Activated naive CD4-positive, alpha-beta T cell treated with anti-CD3 and anti-CD28 coated beads, Interleukin-2, amount 50 U/mL, for 24 hours (primary cell): Measurements from ENCODE around the gene DPP6.
"Not testable (repeated sequence)": the region's sequence is repeated elsewhere in the genome, so short reads cannot be mapped to it uniquely, and the experiment has no call there.

Experiments
- H3K27ac Mint-ChIP-seq: one replicate; pipeline ENCODE4 v1.8.0; 2021; ENCODE audit warnings: mild to moderate bottlenecking, mixed read lengths
- H3K27me3 Mint-ChIP-seq: one replicate; pipeline ENCODE4 v1.8.0; 2021; ENCODE audit warnings: mixed read lengths
- H3K36me3 Mint-ChIP-seq: one replicate; pipeline ENCODE4 v1.8.0; 2021; ENCODE audit warnings: mixed read lengths
- H3K4me1 Mint-ChIP-seq: one replicate; pipeline ENCODE4 v1.8.0; 2021; ENCODE audit warnings: mixed read lengths
- H3K4me3 Mint-ChIP-seq: one replicate; pipeline ENCODE4 v1.8.0; 2021; ENCODE audit warnings: mild to moderate bottlenecking, mixed read lengths
- H3K9me3 Mint-ChIP-seq: one replicate; pipeline ENCODE4 v1.8.0; 2021; ENCODE audit warnings: mixed read lengths

The DPP6 gene

DNA sequence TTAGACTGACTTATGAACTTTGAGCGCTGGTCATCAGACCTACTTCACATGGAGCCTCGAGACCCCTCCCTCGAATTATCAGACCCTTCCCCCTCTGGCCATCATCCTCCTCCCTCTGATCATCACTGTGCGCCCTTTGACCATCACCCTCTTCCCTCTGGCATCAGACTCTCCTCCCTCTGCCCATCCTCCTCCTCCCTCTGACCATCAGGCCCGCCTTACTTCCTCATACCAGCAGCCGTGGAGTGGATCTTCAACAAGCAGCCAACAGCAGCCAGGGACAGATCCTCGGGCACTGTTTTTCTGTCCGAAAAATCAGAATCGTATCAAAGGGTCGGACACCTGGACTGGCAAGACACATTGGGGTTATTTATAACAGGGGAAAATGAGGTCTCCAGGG is 70.5 kb downstream of the DPP6 start:
- not testable (repeated sequence) for H3K4me1 Mint-ChIP-seq, H3K27me3 Mint-ChIP-seq, H3K9me3 Mint-ChIP-seq, H3K27ac Mint-ChIP-seq, H3K4me3 Mint-ChIP-seq, H3K36me3 Mint-ChIP-seq

DNA sequence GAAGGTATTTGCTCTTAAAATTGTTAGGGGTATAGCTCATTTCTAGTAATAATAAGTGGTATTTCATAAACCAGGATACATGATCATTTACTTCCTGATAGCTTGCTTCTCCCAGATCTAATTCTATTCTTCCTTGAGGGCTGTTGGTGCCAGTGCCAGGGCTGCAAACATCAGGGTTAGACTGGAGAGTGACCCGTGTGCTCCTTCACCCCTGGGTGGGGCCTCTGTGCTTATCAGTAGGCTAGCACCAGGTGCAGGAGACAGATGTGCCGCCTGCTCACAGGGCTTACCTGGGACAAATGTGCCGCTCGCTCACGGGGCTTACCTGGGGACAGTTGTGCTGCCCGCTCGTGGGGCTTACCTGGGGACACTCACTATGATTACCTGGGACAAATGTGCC is 71.2 kb downstream of the DPP6 start:
- not testable (repeated sequence) for H3K4me1 Mint-ChIP-seq, H3K27ac Mint-ChIP-seq, H3K4me3 Mint-ChIP-seq, H3K27me3 Mint-ChIP-seq, H3K9me3 Mint-ChIP-seq, H3K36me3 Mint-ChIP-seq

DNA sequence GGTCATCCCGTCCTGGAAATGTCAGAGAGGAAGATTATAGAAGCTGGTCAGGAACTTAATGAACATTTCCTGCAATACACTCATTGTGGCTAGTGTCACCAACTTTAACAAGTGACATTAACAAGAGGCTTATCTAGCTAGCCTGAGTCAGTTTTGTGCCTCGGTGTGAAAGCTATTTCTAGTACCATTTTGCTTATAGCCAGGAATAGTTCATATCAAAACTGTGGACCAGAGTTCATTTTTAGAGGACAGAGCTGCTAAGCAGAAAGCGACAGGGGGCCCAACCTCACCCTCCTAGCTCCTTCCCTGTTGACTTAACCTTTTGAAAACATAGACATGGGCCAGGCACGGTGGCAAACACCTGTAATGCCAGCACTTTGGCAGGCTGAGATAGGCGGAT is 76.9 kb downstream of the DPP6 start:
- H3K4me3 Mint-ChIP-seq, H3K27ac Mint-ChIP-seq, H3K36me3 Mint-ChIP-seq, H3K9me3 Mint-ChIP-seq, H3K27me3 Mint-ChIP-seq, H3K4me1 Mint-ChIP-seq: not testable (repeated sequence)

DNA sequence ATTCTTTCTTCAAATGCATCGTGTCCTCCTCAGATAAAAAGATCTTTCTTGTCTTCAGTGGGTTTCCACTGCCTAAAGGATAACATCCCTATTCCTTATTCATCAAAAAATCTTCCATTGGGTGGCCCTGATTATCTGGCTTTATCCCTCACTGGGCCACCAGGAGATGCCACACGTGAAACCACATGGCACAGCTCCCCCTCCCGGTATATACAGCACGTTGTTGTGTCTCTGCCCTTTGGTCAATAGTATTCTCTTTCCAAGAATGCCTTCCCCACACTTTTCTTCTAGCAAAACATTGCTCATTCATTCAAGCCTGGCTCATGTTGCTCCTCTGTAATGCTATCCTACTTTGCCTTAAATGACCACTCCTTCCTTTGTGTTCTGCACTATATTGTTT is 80.4 kb downstream of the DPP6 start:
- H3K27ac Mint-ChIP-seq, H3K36me3 Mint-ChIP-seq, H3K4me1 Mint-ChIP-seq, H3K27me3 Mint-ChIP-seq, H3K9me3 Mint-ChIP-seq, H3K4me3 Mint-ChIP-seq: not testable (repeated sequence)

DNA sequence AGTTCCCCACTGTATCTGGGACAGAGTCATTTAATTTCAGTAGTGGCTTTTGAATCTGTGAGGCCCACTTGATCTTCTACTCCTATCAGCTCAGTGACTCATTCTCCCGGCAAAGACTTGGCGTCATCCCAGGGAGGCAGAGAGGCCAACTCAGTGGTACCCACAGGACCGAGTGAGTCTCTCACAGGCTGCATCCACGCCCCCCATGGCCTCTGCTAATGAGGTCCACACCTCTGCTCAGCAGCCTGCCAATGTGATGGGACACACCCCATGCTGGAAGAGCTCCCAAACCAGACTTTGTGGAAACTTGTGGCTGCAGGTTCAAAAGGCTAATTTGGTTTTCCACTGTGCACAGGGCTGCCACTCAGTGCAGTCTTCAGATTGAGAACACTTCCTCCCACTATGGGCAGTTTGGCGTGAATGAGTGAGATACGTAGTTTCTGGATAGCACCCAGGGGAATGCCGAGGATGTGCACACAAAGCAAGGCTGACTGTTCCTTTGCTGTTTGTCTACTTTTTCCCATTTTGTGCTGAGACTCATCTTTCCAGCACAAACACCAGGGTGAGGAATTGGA is 81.6 kb downstream of the DPP6 start:
- not testable (repeated sequence) for H3K9me3 Mint-ChIP-seq, H3K27ac Mint-ChIP-seq, H3K36me3 Mint-ChIP-seq, H3K4me1 Mint-ChIP-seq, H3K27me3 Mint-ChIP-seq, H3K4me3 Mint-ChIP-seq

DNA sequence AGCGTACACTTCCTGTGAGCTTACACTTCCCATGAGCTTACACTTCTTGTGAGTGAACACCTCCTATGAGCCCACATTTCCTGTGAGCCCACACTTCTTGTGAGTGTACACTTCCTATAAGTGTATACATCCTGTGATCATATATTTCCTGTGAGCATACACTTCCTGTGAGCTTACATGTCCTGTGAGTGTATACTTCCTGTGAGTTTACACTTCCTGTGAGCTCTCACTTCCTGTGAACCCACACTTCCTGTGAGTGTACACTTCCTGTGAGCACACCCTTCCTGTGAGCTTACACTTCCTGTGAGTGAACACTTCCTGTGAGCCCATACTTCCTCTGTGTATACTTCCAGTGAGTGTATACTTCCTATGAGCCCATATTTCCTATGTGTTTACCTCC is 82.5 kb downstream of the DPP6 start:
- H3K9me3 Mint-ChIP-seq, H3K27ac Mint-ChIP-seq, H3K4me3 Mint-ChIP-seq, H3K36me3 Mint-ChIP-seq, H3K4me1 Mint-ChIP-seq, H3K27me3 Mint-ChIP-seq: not testable (repeated sequence)

DNA sequence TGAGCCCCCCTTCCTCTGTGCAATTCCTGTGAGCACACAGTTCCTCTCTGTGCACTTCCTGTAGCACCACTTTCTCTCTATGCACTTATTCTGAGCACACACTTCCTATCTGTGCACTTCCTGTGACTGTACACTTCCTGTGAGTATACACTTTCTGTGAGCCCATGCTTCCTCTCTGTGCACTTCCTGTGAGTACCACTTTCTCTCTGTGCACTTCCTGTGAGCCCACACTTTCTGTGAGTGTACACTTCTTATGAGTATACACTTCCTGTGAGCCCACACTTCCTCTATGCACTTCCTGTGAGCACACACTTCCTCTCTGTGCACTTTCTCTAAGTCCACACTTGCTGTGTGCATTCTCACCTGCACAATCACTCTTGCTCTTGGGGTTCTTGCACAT is 83.4 kb downstream of the DPP6 start:
- H3K27ac Mint-ChIP-seq, H3K27me3 Mint-ChIP-seq, H3K4me3 Mint-ChIP-seq, H3K36me3 Mint-ChIP-seq, H3K9me3 Mint-ChIP-seq, H3K4me1 Mint-ChIP-seq: not testable (repeated sequence)

DNA sequence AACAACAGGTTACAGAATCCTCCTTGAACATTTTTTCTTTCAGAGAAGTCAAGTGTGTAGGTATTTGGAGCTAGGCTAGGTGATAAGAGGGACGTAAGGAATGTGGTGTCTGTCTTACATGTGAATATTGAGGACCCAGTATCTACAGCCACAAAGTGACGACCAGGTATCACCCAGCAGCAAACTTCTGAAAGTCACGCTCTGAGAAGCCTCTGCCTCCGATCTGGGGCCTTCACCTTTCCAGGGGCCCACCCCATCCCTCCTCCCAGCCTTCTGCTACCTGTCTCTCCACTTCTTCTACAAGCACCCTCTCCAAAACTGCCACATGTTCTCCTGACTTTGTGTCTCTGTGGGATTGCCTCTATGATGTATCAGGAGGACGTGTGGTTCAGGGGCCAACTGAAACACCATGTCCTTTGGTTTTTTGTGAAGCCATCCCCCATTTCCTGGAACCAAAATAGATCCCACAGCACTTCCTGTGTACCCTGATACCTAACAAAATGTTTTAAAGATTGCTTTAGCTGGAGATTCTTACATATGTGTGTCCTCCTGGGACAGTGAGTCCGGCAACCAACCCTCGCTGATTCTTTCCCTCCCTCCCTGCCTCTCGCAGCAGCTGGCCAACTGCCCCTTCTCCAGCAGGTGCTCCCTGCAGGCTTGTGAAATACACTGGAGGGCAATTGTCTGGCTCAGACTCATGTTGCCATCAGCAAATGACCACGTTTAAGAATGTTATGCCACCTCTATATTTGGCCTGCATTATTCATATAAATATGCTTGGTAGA is 93.9 kb downstream of the DPP6 start:
- not testable (repeated sequence) for H3K27me3 Mint-ChIP-seq, H3K9me3 Mint-ChIP-seq, H3K4me1 Mint-ChIP-seq, H3K36me3 Mint-ChIP-seq, H3K27ac Mint-ChIP-seq, H3K4me3 Mint-ChIP-seq

DNA sequence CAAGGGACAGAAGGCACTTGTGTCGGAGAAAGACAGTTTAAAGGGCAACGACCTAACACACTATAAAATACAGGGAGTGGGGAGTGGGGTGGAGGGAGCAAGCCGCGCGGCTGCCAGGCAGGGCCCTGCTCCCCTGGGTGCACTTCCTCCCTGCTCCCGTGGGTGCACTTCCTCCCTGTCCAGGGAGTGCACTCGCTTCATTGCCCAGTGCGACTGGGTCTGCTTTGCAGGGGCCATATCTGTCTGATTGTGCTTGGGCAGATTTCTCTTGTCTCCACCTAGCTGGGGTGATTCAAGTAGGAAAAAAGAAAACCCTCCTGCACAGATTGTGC is 94.5 kb downstream of the DPP6 start:
- H3K4me3 Mint-ChIP-seq, H3K27ac Mint-ChIP-seq, H3K36me3 Mint-ChIP-seq, H3K27me3 Mint-ChIP-seq, H3K9me3 Mint-ChIP-seq, H3K4me1 Mint-ChIP-seq: not testable (repeated sequence)

DNA sequence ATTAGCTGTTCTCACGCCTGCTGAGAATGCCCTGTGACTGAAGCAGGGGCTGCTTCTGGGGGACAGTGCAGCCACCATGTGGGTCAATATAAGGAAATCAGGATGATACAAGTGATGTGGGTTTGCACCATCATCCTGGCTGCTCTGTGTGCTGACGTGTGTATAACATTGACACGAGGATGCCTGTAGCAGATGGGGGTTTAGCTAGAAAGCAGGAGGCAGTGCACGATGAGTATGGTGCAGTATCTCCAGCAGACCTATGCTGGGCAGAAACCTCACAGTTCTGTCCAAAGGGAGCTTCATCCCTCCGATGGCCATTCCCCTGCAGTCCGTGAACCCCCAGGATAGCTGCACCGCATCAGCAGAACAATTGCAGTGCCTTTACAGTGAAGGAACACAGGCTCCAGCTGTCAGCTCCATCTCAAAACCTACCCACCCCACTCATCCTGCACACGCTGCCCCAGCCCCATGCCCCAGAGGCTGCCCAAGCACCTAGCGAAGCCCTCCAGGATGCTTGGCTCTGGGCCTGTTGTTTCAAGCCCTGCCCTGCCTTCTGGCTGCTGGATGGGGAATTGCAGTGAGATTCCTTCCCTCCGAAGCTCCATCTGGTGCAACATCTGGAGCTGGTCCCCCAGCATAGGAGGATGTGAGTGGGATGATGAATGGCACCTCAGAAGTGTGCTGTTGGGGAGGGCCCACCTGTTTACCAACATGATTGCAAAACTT is 96.8 kb downstream of the DPP6 start:
- H3K36me3 Mint-ChIP-seq, H3K4me1 Mint-ChIP-seq, H3K4me3 Mint-ChIP-seq, H3K27ac Mint-ChIP-seq, H3K27me3 Mint-ChIP-seq, H3K9me3 Mint-ChIP-seq: not testable (repeated sequence)

DNA sequence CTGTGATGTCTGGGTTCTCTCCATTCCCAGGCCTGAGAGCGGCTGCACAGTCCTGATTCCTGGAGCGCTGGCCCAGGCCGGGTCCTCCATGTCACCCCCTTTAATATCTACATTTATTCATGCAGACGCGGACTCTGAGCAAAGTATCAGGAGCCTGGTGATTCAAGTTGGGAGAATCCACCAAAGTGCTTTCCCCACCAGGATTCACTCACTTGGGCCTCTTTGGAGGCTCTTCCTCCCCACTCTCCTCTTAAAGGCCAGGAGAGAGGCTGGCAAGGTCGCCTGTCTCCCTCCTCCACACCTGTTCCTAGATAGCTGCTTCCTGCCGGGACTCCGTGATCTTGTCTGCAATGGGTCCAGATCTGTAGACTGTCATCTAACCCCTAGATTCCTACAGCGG is 98.5 kb downstream of the DPP6 start:
- H3K27me3 Mint-ChIP-seq, H3K9me3 Mint-ChIP-seq: not testable (repeated sequence)

DNA sequence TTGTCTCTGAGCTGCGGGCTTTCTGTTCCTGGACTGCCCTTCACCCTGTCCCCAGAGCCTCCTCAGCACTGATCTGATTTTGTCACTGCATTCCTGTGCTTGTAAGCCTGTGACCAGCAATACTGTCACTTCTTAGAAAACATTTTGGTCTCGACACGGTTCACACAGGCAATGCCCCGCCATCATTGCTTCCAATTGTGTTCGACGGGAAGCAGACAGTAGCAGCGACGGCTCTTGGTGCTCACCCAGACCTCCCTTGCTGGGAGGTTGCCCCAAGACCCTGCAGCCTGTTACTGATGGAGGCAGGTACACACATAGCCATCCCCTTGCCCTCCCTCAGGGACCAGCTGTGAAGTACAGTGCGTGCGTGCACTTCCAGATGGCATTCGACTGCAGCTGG is 99.1 kb downstream of the DPP6 start:
- not testable (repeated sequence) for H3K4me1 Mint-ChIP-seq, H3K27me3 Mint-ChIP-seq, H3K27ac Mint-ChIP-seq, H3K36me3 Mint-ChIP-seq, H3K9me3 Mint-ChIP-seq, H3K4me3 Mint-ChIP-seq

More for the DNA sequence above, 98.5 kb downstream of the DPP6 start:
- H3K27ac Mint-ChIP-seq, H3K36me3 Mint-ChIP-seq, H3K4me1 Mint-ChIP-seq, H3K4me3 Mint-ChIP-seq: not testable (repeated sequence)

DNA sequence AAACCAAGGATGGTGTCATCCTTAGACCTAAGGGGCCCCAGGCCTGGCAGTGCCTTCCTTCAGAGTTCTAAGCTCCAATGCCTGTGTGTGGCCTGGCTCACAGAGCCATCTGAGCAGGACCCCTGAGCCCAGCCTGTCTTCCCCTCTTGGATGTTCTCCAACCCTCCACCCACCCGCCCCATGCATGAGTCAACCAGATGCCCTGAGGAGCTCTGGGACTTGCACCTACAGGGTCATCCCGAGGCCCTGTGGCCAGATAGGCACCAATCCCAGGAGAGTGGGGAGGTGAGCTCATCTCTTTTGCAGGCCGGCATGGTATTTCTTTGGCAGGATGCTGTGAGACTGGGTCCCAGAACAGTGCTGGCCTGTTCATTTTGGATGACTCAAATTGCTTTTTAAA is 103.7 kb downstream of the DPP6 start:
- not testable (repeated sequence) for H3K4me3 Mint-ChIP-seq, H3K4me1 Mint-ChIP-seq, H3K27me3 Mint-ChIP-seq, H3K27ac Mint-ChIP-seq, H3K9me3 Mint-ChIP-seq, H3K36me3 Mint-ChIP-seq

DNA sequence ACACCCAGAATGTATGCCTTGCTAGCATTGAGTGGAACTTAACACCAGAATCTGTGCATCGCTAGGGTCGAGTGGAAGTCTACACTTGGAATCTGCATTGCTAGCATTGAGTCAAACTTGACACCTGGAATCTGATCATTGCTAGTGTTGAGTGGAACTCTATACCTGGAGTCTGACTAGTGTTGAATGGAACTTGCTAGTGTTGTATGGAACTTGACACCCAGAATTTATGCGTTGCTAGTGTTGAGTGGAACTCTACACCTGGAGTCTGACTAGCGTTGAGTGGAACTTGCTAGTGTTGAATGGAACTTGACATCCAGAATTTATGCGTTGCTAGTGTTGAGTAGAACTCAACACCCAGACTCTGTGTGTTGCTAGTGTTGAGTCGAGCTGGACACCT is 110.7 kb downstream of the DPP6 start:
- H3K27ac Mint-ChIP-seq, H3K4me3 Mint-ChIP-seq: not testable (repeated sequence)

DNA sequence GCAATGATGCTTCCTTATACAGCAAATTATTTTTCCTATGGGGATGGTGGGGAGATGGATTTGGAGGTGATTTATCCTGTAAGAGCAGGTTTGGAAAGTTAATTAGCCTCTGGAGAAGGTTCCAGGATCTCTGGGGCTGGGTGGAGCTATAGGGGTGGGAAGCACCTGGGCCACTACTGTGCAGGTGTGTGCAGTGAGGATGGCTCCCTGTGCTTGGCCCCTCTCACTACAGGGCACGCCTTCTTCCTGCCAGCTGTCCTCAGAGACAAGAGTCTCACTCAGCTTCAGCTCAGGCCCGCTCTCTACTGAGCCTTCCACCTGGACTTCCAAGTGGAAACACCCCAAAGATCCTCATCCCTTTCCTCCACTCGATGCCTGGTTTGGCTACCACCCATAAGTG is 111.4 kb downstream of the DPP6 start:
- not testable (repeated sequence) for H3K9me3 Mint-ChIP-seq, H3K27me3 Mint-ChIP-seq, H3K27ac Mint-ChIP-seq, H3K4me1 Mint-ChIP-seq, H3K36me3 Mint-ChIP-seq, H3K4me3 Mint-ChIP-seq

More for the DNA sequence above, 110.7 kb downstream of the DPP6 start:
- not testable (repeated sequence) for H3K4me1 Mint-ChIP-seq, H3K27me3 Mint-ChIP-seq, H3K9me3 Mint-ChIP-seq, H3K36me3 Mint-ChIP-seq

DNA sequence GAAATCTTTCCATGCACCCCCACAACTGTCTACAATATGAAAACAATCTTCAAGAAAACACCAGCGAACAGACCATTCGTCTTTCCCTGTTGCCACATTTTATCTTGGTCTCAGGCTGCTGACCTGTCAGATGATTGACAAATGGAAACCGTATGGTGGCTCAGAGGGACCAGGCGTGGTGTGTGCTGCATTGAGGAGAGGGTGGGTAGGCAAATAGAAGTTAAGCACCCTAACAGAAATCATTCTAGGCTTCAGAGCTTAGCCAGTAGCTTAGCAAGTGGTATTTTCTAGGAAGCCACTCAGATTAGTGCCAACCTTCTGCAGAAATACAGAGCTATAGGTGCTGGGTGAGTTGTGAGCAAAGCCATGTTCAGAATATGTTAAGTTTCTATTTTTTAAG is 114.9 kb downstream of the DPP6 start:
- H3K36me3 Mint-ChIP-seq, result no peaks in the 10 kb centered on the region
- no peaks in the 10 kb centered on the region for H3K27me3 Mint-ChIP-seq
- no peaks in the 10 kb centered on the region for H3K4me1 Mint-ChIP-seq
- no peaks in the 10 kb centered on the region for H3K9me3 Mint-ChIP-seq
- H3K27ac Mint-ChIP-seq, result no peak overlapping the region
- H3K4me3 Mint-ChIP-seq, result no peak overlapping the region

DNA sequence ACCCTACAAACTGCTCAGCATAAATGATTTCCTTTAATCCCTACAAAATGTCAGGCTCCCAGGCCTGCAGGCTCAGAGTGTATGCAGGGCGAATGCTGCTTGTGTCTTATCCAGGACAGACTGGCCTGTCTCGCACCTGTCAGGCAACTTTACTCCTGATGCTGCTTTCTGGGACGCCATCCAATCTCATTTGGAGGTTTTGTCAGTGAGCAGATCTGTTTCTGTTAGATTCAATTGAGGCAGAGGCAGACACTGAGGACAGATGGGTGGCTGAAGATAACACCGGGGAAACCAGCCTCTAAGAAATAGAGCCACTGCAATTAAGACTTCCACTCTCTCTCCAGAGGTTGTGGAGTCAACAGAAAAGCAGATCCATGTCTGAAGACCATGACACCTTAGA is 115.6 kb downstream of the DPP6 start:
- Mint-ChIP-seq H3K4me3 (no peak overlapping the region), H3K27me3 (no peaks in the 10 kb centered on the region), H3K4me1 (no peaks in the 10 kb centered on the region), H3K9me3 (no peaks in the 10 kb centered on the region), H3K36me3 (no peaks in the 10 kb centered on the region), H3K27ac (no peak overlapping the region)
